KOPT-K1 (cell line): ENCODE data around the gene SPATA31D1.
"Not testable (repeated sequence)": the region's sequence is repeated elsewhere in the genome, so short reads cannot be mapped to it uniquely, and the experiment has no call there.

Experiments
- H3K27ac ChIP-seq: fragments of 200-600 bp; sonication (generic); 2 replicates; pipeline ENCODE4 v1.5.1; 2016; ENCODE audit warnings: antibody characterized with exemption, mild to moderate bottlenecking, low read depth, low read length; ENCODE audit not compliant: poor library complexity, severe bottlenecking
- H3K36me3 ChIP-seq: fragments of 200-600 bp; sonication (generic); 2 replicates; pipeline ENCODE4 v1.5.1; 2017; ENCODE audit warnings: antibody characterized with exemption, mild to moderate bottlenecking, low read length, moderate library complexity; ENCODE audit not compliant: insufficient read depth
- H3K9me3 ChIP-seq: fragments of 200-600 bp; sonication (generic); 2 replicates; pipeline ENCODE4 v1.5.1; 2017; ENCODE audit warnings: antibody characterized with exemption, low read length, mild to moderate bottlenecking; ENCODE audit not compliant: insufficient read depth, poor library complexity, severe bottlenecking

The SPATA31D1 gene

GRCh38 chr9:81988472-81988871, at the start of gene SPATA31D1:
Gene SPATA31D1, plus strand, starts transcription at chr9:81988772. Its CDS starts 47 bp downstream, at chr9:81988819.
- not testable (repeated sequence) for H3K36me3 ChIP-seq, H3K9me3 ChIP-seq, H3K27ac ChIP-seq

GRCh38 chr9:81943393-81943792, 45.2 kb upstream of the SPATA31D1 start, which contains the start of gene SPATA31D3:
Gene SPATA31D3, plus strand, starts transcription at chr9:81943500. Its CDS starts 86 bp downstream, at chr9:81943586.
- not testable (repeated sequence) for H3K9me3 ChIP-seq, H3K27ac ChIP-seq, H3K36me3 ChIP-seq

GRCh38 chr9:81948650-81949049, 39.9 kb upstream of the SPATA31D1 start:
- not testable (repeated sequence) for H3K9me3 ChIP-seq, H3K27ac ChIP-seq, H3K36me3 ChIP-seq

- Histone ChIP-seq H3K27ac (no peak overlapping the region), H3K9me3 (peaks cover 13% of the 10 kb centered on the region), H3K36me3 (no peaks in the 10 kb centered on the region)
Measured at GRCh38 chr9:81953096-81953495, 35.5 kb upstream of the SPATA31D1 start.

GRCh38 chr9:81955625-81956024, 32.9 kb upstream of the SPATA31D1 start:
- peaks cover 13% of the 10 kb centered on the region for H3K9me3 ChIP-seq
- H3K36me3 ChIP-seq, result no peaks in the 10 kb centered on the region

GRCh38 chr9:81964218-81965171, 24.1 kb upstream of the SPATA31D1 start:
- no peak overlapping the region for H3K27ac ChIP-seq
- H3K36me3 ChIP-seq, result no peaks in the 10 kb centered on the region
- no peaks in the 10 kb centered on the region for H3K9me3 ChIP-seq

More at GRCh38 chr9:81955625-81956024, 32.9 kb upstream of the SPATA31D1 start:
- H3K27ac ChIP-seq, result no peak overlapping the region

- Histone ChIP-seq H3K27ac (no peak overlapping the region), H3K9me3 (no peaks in the 10 kb centered on the region), H3K36me3 (no peaks in the 10 kb centered on the region)
Measured at GRCh38 chr9:81968026-81968425, 20.5 kb upstream of the SPATA31D1 start.

GRCh38 chr9:81969971-81970370, 18.6 kb upstream of the SPATA31D1 start:
- no peaks in the 10 kb centered on the region for H3K9me3 ChIP-seq
- no peak overlapping the region for H3K27ac ChIP-seq
- H3K36me3 ChIP-seq, result no peaks in the 10 kb centered on the region

GRCh38 chr9:81971727-81972126, 16.8 kb upstream of the SPATA31D1 start:
- Histone ChIP-seq H3K36me3 (no peaks in the 10 kb centered on the region), H3K27ac (no peak overlapping the region), H3K9me3 (no peaks in the 10 kb centered on the region)

GRCh38 chr9:81974764-81975163, 13.8 kb upstream of the SPATA31D1 start:
- Histone ChIP-seq H3K36me3 (no peaks in the 10 kb centered on the region), H3K27ac (no peak overlapping the region), H3K9me3 (no peaks in the 10 kb centered on the region)

- H3K9me3 ChIP-seq, result no peaks in the 10 kb centered on the region
- no peak overlapping the region for H3K27ac ChIP-seq
- H3K36me3 ChIP-seq, result no peaks in the 10 kb centered on the region
Measured at GRCh38 chr9:81976351-81976750, 12.2 kb upstream of the SPATA31D1 start.

GRCh38 chr9:81979196-81979595, 9.4 kb upstream of the SPATA31D1 start:
- Histone ChIP-seq H3K27ac (no peak overlapping the region), H3K9me3 (no peaks in the 10 kb centered on the region), H3K36me3 (no peaks in the 10 kb centered on the region)

- Histone ChIP-seq H3K36me3 (no peaks in the 10 kb centered on the region), H3K9me3 (no peaks in the 10 kb centered on the region), H3K27ac (no peak overlapping the region)
Measured at GRCh38 chr9:81980568-81980967, 8.0 kb upstream of the SPATA31D1 start.

GRCh38 chr9:81981883-81982282, 6.7 kb upstream of the SPATA31D1 start:
- H3K9me3 ChIP-seq, result no peaks in the 10 kb centered on the region
- no peak overlapping the region for H3K27ac ChIP-seq
- no peaks in the 10 kb centered on the region for H3K36me3 ChIP-seq

GRCh38 chr9:81984928-81985327, 3.6 kb upstream of the SPATA31D1 start:
- no peaks in the 10 kb centered on the region for H3K36me3 ChIP-seq
- no peak overlapping the region for H3K27ac ChIP-seq
- H3K9me3 ChIP-seq, result no peaks in the 10 kb centered on the region

- H3K27ac ChIP-seq, result no peak overlapping the region
- H3K9me3 ChIP-seq, result no peaks in the 10 kb centered on the region
- H3K36me3 ChIP-seq, result no peaks in the 10 kb centered on the region
Measured at GRCh38 chr9:81986051-81986450, 2.5 kb upstream of the SPATA31D1 start.
